GM19397 (cell line): ENCODE measurements around the gene WNT1.

Experiments used
- ATAC-seq: cut with Tn5 transposase; IDR thresholded peaks from one replicate; pipeline ENCODE4 v1.9.1; 2021; ENCODE audit warnings: mild to moderate bottlenecking, moderate library complexity; ENCODE audit not compliant: unreplicated experiment

WNT1 gene

GRCh38 chr12:48960834-48961233 is 17.3 kb upstream of the WNT1 start:
- no peak for ATAC-seq

DNA sequence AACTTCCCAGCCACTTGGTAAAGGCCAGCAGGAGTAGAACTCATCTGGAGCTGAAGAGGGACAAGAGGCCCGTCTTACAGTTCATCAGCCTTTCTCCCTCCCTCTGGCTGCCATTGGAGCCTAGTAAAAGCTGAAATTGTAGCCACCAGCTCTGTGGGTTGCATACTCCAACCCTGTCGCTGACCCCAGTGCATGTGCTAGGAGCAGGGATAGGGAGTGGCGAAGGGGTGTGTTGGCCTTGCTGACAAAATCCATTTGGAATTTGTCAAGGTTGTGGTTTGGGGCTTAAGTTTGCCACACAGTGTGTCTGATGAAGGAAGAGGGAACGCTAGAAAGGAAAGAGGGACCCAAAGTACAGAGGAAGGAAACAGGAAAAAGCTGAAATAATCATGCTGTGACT is 16.8 kb upstream of the WNT1 start:
- ATAC-seq, result no peak

DNA sequence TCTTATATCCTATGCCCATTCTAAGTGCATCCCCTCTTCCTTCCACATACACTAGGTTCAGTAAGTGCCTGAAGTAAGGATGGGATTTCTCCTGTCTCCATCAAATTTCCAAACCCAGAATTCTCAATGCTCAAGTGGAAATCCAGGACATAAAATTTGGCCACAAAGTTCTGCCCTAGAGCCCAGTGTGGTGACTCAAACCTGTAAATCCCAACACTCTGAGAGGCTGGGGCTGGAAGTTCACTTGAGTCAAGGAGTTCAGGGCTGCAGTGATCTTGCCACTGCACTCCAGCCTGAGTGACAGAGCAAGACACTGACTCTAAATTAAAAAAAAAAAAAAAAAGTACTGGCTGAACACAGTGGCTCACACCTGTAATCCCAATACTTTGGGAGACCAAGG is 16.3 kb upstream of the WNT1 start:
- ATAC-seq, result no peak

GRCh38 chr12:48965298-48965838 is 12.8 kb upstream of the WNT1 start:
- no peak for ATAC-seq

DNA sequence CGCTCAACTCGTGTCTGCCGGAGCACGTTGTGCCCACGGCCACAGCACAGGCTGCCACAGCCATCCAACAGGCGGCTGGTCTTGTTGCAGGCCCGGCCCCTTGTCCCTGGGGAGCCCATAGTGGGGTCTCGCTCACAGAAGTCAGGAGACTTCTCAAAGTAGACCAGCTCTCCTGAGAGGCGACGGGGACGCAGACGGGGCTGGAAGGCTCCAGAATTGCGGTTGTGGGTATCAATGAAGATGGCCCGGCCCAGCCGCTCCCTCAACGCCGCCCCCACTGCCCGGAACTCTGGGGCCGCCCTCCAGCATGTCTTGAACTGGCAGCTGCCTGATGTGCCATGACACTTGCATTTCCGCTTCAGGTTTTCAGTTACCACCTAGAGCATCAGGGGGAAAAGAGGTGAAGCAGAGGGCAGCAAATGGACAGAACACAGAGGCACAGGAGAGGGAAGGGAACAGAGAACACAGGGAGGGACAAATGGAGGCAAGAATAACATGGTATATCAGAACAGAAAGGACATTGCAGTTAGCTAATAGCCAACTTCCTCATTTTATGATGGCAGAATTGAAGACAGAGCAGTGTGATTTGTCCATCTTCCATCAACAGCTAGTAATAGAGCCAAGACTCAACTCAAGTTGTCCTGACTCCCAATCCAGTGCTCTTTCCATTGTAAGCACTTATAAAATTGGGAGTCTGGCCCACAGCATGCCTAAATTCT is 11.8 kb upstream of the WNT1 start:
- no peak for ATAC-seq

DNA sequence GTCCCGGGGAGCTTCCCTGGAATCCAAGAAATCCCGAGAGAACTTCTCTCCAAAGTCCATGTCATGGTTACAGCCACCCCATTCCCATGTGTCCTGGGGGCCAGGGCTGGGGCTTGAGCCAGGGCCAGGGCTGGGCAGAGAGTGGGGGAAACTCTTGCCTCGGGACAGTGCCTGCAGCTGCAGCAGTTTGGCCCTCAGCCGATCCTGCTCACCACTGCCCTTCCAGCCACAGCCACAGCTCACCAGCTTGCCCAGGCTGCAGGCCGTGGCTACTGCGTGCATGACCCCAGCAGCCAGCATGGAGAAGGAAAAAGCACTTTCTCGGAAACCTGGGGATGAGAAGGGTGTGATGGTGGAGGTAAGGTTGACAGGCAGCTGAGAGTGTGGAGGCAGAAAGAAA is 10.1 kb upstream of the WNT1 start:
- ATAC-seq, result no peak

DNA sequence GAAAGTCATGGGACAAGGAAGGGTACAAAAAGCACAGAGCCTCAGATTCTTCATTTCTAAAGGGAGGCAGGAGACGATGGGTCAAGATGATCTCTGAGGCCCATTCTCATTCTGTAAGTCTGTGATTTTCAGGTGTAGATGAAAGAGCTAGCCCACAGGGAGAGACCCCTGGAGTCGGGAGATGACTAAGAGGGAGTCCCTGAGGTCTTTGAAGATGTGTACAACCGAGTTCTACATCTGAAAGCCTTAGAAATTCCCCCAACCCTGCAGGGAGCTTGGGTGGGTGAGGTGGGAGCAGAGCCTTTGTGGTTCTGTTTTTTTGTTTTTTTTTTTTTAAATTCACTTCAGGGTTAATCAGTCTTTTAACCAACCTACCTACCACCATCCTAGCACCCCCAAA is 9.7 kb upstream of the WNT1 start:
- no peak for ATAC-seq

DNA sequence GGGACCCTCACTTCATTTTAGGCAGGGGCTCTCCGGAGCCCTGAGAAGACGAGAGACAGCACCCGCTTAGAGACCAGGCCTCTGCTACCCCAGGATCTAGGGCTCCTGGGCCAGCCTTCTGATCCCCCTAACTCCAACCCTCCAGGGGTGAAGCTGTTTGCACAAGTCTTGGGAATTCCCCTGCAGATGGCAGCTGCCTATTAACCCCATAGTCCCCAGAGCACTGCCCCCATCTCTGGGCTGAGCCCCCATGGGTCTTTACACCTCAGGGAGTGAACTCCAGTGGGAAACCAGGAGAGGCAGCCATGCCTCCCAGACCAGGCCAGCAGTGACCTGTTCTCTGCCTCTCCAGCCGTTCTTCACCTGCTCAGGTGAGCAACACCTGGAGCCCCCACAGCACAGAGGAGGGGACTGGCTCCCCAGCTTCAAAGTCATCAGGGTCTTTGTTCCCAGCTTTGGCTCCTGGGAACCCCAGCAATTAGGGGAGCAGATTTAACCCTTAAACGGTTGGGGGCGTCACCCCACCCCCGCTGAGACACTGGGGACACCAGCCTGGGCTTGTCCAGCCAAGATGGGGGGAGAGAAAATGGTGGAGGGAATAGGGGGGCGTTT is 8.9 kb upstream of the WNT1 start:
- ATAC-seq, result no peak

DNA sequence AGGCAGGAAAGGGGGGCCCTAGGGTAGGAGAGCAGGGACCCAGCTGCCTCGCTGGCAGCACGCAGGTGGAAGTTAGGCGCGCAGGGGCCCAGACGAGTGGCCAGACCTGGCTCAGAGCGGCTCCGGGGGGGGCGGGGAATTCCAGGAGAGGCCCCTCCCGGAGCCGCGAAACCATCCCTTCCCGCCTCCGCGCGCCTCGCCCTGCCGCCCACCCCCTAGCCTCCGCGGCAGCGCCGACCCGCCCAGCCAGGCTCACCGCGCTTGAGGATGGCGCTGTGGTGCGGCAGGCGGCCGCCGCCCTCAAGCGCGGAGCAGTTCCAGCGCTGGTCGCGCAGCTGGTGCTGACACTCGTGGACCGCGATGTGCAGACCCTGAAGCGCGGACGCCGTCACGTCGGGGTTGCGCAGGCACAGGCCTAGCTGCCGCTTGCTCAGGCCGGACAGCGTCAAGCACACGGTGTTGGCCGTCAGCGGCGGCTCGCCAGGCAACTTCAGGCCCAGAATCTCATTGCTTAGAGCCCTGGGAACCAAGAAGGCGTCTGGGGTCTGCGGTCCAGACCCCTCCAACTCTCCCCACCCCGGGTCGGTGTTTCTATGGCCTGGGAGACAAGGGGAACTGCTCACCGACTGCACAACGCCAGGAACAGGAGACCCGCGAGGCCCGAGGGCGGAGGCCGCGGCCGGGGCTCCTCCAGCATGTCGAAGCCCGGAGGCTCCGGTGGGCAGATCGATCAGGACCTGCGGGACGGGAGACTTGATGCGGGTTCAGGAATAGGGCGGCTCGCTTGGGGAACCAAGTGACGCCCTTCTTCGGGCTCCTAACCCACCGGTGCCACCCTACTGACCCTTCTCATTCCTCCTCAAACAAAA is 8.1 kb upstream of the WNT1 start:
- ATAC-seq, result no peak

- ATAC-seq, result no peak
Observed at GRCh38 chr12:48970702-48971334, 7.3 kb upstream of the WNT1 start.

DNA sequence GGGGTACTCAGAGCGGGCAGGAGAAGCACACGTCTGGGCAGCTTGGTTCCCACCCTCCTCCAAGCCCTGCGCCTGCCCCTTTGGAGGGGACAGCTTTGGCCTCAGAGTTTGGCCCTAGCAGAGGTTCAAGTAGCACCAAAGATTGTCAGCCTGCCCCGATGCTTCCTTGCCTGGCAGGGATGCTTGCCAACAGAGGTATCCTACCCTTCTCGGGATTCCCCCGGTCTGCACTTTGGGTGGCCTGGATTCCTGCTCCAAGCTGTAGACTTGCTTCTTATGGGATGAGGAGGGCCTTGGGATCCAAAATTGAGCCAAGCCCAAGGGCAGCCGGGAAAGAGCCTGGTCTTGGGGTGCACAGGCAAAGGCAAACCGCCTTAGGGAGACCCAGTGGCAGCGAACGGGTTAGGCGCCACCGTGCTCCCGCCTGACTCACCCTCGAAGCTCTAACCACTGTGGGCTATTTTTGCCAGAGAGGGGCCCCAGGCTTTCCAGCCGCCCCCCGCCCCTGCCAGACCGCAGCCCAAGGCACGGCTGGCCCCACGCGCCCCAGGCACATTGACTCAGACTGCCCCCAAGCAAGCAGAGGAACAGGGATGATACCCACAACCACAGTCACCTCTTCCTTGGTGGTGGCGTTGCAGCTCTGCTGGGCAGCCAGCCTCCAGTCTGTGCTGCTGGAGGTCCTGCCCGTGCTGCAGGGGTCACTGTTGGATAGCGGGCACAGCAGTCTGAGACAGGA is 5.7 kb upstream of the WNT1 start:
- no peak for ATAC-seq

- ATAC-seq, result no peak
Observed at GRCh38 chr12:48972952-48973483, 5.1 kb upstream of the WNT1 start.

DNA sequence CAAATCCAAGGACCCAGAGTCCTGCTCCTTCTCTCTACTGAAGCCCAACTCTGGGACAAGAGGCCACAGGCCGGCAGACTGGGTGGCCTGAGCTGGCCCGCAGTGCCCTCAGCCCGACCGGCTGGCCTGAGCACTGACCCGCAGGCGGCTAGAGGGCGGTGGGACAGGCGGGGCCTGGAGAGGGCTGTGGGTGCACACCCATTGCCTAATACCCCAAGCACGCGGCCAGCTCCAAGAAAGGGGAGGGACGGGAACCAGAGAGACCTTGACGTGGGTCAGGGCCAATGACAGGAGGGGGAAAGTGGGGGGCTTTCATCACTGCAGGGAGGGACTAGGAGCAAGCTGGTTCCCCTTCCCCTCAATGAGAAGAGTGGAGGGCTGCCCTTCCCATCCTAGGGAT is 4.6 kb upstream of the WNT1 start:
- no peak for ATAC-seq

GRCh38 chr12:48973941-48974673 is 4.0 kb upstream of the WNT1 start:
- ATAC-seq, result no peak

- ATAC-seq, result peak; percentile 57
Observed at GRCh38 chr12:48977290-48978281, 536 bp upstream of the WNT1 start.

DNA sequence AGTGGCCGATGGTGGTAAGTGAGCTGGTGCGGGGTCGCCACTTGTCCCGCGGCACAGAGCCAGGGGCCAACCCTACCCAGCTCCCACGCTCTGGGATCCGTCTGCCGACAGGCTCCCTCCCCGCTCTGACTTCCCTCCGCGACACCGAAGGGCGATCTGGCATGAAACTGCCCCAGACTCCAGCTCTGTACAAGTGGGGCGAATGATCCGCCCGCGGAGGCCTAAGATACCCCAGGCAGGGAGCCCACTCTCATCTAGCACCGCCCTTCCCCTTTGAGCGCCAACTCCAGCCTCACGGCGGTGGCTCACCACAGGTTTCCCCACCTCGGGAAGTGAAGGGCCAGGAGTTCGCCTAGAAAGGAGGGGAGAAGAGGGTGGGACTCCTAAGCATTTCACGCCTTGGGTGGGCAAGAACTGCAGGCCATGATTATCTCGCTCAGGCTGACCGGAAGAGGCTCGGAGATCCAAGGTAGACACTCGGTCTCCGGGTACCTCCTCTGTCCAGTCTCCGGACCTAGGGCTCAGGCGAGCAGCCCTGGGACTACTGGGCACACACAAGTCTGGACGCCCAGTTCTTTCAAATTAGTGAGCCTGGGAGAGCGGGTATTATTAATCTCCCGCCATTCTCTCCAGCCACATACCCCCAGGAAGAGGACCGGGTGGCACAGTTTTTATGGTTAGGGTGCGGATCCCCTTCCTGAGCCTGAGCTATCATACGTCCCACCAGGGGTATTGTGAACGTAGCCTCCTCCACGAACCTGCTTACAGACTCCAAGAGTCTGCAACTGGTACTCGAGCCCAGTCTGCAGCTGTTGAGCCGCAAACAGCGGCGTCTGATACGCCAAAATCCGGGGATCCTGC is 849 bp downstream of the WNT1 start:
- no peak for ATAC-seq

DNA sequence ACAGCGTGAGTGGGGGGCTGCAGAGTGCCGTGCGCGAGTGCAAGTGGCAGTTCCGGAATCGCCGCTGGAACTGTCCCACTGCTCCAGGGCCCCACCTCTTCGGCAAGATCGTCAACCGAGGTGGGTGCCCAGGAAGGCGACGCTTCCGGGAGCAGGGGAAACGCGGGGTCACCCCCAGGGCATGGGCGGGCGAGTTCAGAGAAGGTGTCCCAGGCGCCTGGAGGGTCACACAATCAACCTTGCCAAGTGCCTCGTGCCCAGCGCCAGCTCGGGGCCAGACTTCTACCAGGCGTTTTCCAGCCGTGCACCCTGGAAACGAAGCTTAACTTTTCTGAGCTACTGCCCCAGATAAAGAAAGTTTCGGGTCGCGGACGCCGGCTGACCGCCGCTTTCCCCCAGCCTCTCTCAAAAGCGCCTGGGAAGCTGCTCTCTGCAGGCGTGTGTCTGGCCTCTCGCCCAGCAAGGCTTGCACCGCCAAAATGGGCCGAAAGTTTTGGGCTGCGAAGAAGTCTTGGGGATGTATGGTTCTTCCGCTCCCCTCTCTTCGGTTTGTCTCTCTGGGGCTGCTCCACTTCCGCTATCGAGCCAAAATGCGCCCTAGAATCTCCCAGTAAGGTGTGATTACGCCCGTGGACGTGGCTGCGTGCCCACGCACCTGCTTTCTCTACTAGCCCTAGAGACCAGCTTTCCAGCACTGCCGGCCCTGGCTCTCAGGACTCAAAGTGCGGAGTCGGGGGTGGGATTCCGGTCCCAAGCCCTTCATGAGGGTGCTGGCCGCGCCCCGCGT is 1.7 kb downstream of the WNT1 start:
- no peak for ATAC-seq
